OCI-LY1 (cell line): ENCODE data around the gene SDK2.

Source experiments
- H2AFZ ChIP-seq: fragments of 200-600 bp; sonication (generic), shearing (Covaris generic); 2 replicates; pipeline ENCODE4 v1.6.0; 2014; ENCODE audit warnings: antibody characterized with exemption, mild to moderate bottlenecking, low read length
- H3F3A ChIP-seq: fragments of 200-600 bp; sonication (generic), shearing (Covaris generic); 2 replicates; pipeline ENCODE4 v1.6.0; 2014; ENCODE audit warnings: mild to moderate bottlenecking, antibody characterized with exemption, low read length, moderate library complexity; ENCODE audit not compliant: insufficient read depth
- H3K27ac ChIP-seq: fragments of 200-600 bp; sonication (generic); 2 replicates; pipeline ENCODE4 v1.5.1; 2014; ENCODE audit warnings: low read length, mixed run types, mild to moderate bottlenecking, low read depth; ENCODE audit not compliant: poor library complexity, severe bottlenecking
- H3K27me3 ChIP-seq: fragments of 200-600 bp; sonication (generic); 2 replicates; pipeline ENCODE4 v1.6.0; 2014; ENCODE audit warnings: antibody characterized with exemption, mild to moderate bottlenecking, low read length, moderate library complexity; ENCODE audit not compliant: insufficient read depth
- H3K36me3 ChIP-seq: fragments of 200-600 bp; sonication (generic); 2 replicates; pipeline ENCODE4 v1.6.1; 2014; ENCODE audit warnings: mild to moderate bottlenecking, antibody characterized with exemption, low read length, moderate library complexity, mixed read lengths; ENCODE audit not compliant: insufficient read depth
- H3K4me1 ChIP-seq: fragments of 200-600 bp; sonication (generic); 2 replicates; pipeline ENCODE4 v1.5.1; 2014; ENCODE audit warnings: mild to moderate bottlenecking, low read length, moderate library complexity; ENCODE audit not compliant: insufficient read depth, severe bottlenecking
- H3K4me2 ChIP-seq: fragments of 200-600 bp; sonication (generic), shearing (Covaris generic); 2 replicates; pipeline ENCODE4 v1.6.1; 2014; ENCODE audit warnings: low read length
- H3K4me3 ChIP-seq: fragments of 200-600 bp; sonication (generic); 2 replicates; pipeline ENCODE4 v1.5.1; 2014; ENCODE audit warnings: low read length, low read depth, mild to moderate bottlenecking, mixed read lengths; ENCODE audit not compliant: poor library complexity, severe bottlenecking
- H3K79me2 ChIP-seq: fragments of 200-600 bp; shearing (Covaris generic); 2 replicates; pipeline ENCODE4 v1.6.1; 2016; ENCODE audit warnings: mixed run types, low read length, mixed read lengths; ENCODE audit not compliant: insufficient read depth
- H3K9ac ChIP-seq: fragments of 200-600 bp; sonication (generic), shearing (Covaris generic); 2 replicates; pipeline ENCODE4 v1.6.1; 2014; ENCODE audit warnings: mild to moderate bottlenecking, low read length, mixed read lengths
- H3K9me2 ChIP-seq: fragments of 200-600 bp; sonication (generic), shearing (Covaris generic); 2 replicates; pipeline ENCODE4 v1.6.1; 2014; ENCODE audit warnings: low read depth, mild to moderate bottlenecking, low read length, mixed read lengths
- H3K9me3 ChIP-seq: fragments of 200-600 bp; shearing (Covaris generic); 2 replicates; pipeline ENCODE4 v1.6.1; 2014; ENCODE audit warnings: low read length, mixed read lengths
- H4K20me1 ChIP-seq: fragments of 200-600 bp; sonication (generic), shearing (Covaris generic); 2 replicates; pipeline ENCODE4 v1.6.0; 2016; ENCODE audit warnings: mild to moderate bottlenecking, low read length; ENCODE audit not compliant: insufficient read depth
- EZH2 ChIP-seq: fragments of 200-600 bp; sonication (generic), shearing (Covaris generic); IDR thresholded peaks from 2 replicates; pipeline ENCODE4 v1.8.0; 2017; ENCODE audit warnings: borderline replicate concordance, mixed run types, mild to moderate bottlenecking, antibody characterized with exemption, low read length, moderate library complexity, mixed read lengths
- TF ChIP-seq, protein P1 (sequence below): fragments of 200-600 bp; sonication (generic), shearing (Covaris generic); IDR thresholded peaks from 2 replicates; pipeline ENCODE4 v1.5.1; 2017; ENCODE audit warnings: mild to moderate bottlenecking, antibody characterized with exemption, low read length, moderate library complexity, mixed read lengths

The SDK2 gene

DNA sequence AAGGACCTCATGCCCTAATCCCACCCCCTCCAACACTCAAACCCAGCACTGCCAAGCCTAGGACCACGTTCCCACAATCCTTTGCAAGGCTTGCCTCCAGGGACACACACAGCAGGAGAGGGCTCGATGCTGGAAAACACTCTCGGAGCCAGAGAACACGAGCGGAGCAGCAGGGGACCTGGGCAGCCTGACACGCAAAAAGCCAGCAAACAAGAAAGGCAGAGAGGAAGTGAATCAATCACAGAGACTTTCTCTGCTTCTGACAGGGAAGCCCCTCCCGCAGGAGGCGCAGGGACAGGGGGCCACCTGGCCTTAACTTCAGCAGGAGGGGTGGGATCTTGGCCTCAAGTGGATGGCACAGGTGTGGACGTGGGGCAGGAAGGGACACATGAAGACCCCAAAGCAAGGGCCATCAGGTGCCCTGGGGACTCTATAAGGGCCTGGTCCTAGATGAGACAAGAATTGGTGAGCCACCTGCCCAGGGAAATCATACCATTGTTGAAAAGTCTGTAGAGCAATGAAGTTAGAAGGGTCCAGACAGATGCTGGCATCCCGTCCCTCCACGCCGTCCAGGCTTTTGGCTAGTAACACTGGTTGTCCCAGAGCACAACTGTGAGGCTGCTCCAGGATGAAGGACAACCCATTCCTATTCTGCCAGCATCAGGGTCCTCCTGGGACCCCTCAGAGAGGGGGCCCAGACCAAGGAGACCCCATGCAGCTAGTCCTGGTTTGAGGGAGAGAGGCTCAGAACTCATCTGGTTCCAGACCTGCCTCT is 2.2 kb downstream of the SDK2 start:
- no peaks in the 10 kb centered on the region for H3K79me2 ChIP-seq
- no peaks in the 10 kb centered on the region for H3K9me3 ChIP-seq
- no peak overlapping the region for H3K4me3 ChIP-seq
- no peaks in the 10 kb centered on the region for H3K36me3 ChIP-seq
- H3K27me3 ChIP-seq, result no peaks in the 10 kb centered on the region; the same call in 1 of the 2 replicates
- no peak overlapping the region for H3K4me2 ChIP-seq
- H2AFZ ChIP-seq, result no peak overlapping the region
- no peak overlapping the region for H3K27ac ChIP-seq
- H4K20me1 ChIP-seq, result no peaks in the 10 kb centered on the region
- no peaks in the 10 kb centered on the region for H3K9me2 ChIP-seq
- H3F3A ChIP-seq, result no peaks in the 10 kb centered on the region
- TF ChIP-seq EZH2, result no peak
- TF ChIP-seq, protein P1, sequence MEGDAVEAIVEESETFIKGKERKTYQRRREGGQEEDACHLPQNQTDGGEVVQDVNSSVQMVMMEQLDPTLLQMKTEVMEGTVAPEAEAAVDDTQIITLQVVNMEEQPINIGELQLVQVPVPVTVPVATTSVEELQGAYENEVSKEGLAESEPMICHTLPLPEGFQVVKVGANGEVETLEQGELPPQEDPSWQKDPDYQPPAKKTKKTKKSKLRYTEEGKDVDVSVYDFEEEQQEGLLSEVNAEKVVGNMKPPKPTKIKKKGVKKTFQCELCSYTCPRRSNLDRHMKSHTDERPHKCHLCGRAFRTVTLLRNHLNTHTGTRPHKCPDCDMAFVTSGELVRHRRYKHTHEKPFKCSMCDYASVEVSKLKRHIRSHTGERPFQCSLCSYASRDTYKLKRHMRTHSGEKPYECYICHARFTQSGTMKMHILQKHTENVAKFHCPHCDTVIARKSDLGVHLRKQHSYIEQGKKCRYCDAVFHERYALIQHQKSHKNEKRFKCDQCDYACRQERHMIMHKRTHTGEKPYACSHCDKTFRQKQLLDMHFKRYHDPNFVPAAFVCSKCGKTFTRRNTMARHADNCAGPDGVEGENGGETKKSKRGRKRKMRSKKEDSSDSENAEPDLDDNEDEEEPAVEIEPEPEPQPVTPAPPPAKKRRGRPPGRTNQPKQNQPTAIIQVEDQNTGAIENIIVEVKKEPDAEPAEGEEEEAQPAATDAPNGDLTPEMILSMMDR, result no peak
- H3K9ac ChIP-seq, result no peak overlapping the region
- H3K4me1 ChIP-seq, result no peaks in the 10 kb centered on the region

DNA sequence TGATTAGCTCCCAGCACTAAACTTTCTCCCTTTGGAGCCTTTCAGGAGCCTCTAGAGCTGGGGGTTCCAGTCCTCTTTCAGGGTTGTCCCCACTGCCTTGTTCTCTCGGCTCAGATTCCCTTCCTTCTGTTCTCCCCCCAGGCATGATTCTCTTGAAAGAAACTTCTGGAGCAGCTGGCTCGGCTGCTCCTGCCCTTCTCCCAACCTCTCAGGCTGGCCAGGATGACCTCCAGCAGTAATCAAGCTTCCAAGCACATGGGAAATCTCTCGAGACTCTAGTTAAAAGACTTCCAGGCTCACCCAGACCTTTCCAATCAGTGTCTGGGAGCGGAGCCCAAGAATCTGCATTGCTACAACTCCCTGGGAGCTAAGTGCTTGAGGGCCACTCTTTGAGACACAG is 3.6 kb downstream of the SDK2 start:
- no peak overlapping the region for H3K4me2 ChIP-seq

DNA sequence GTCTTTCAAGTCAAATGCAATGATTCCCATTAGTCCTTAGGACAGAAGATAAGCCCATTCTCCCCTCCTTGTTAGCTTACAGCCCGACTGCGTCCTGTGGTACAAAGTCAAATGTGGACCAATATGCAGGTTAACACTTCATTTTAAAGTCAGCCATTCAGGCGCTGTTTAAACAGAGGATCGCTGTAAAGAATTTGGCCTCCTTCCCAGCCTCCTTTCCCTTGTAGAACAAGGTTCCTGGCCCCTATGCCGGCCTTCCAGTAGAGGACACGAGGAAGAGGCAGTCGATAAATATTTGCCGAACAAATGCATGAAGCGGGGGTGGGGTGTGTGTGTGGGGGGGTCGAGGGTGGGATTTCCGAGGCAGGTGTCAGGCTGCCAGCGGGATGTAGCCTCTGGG is 4.3 kb downstream of the SDK2 start:
- H3K36me3 ChIP-seq, result no peaks in the 10 kb centered on the region
- TF ChIP-seq, protein P1, result no peak
- no peak for TF ChIP-seq EZH2
- no peak overlapping the region for H2AFZ ChIP-seq
- H3K27me3 ChIP-seq, result peaks cover 5% of the 10 kb centered on the region; the same call in 1 of the 2 replicates
- no peaks in the 10 kb centered on the region for H3K9me2 ChIP-seq
- no peaks in the 10 kb centered on the region for H3K4me1 ChIP-seq
- H3K79me2 ChIP-seq, result no peaks in the 10 kb centered on the region
- H3K9me3 ChIP-seq, result no peaks in the 10 kb centered on the region
- no peak overlapping the region for H3K4me3 ChIP-seq
- H3F3A ChIP-seq, result no peaks in the 10 kb centered on the region
- H4K20me1 ChIP-seq, result no peaks in the 10 kb centered on the region
- no peak overlapping the region for H3K9ac ChIP-seq
- no peak overlapping the region for H3K27ac ChIP-seq
- no peak overlapping the region for H3K4me2 ChIP-seq

More for the DNA sequence above, 3.6 kb downstream of the SDK2 start:
- Histone ChIP-seq H3F3A (no peaks in the 10 kb centered on the region), H3K4me3 (no peak overlapping the region), H3K4me1 (no peaks in the 10 kb centered on the region), H3K79me2 (no peaks in the 10 kb centered on the region), H3K9me3 (no peaks in the 10 kb centered on the region), H3K9ac (no peak overlapping the region), H2AFZ (no peak overlapping the region), H3K9me2 (no peaks in the 10 kb centered on the region), H3K27ac (no peak overlapping the region), H3K36me3 (no peaks in the 10 kb centered on the region), H4K20me1 (no peaks in the 10 kb centered on the region), H3K27me3 (peaks cover 2% of the 10 kb centered on the region; the same call in 1 of the 2 replicates)
- TF ChIP-seq, protein P1, result no peak
- TF ChIP-seq EZH2, result no peak
